ENCODE results near the gene ZNF142. TPM values are rescaled to one million over a fixed set of nuclear protein-coding genes. Genes with fewer than 3 reads are reported as not detected.

Gene ZNF142
- total and polyA plus RNA-seq, 5 donors from 2014 or later, result 5.6 to 48.8 (median 7.0) TPM

- peak overlapping the region in 1 of 3 donors; percentile 63 for H3K27ac Mint-ChIP-seq
- no peak overlapping the region for H3K4me3 Mint-ChIP-seq
- H3K36me3 Mint-ChIP-seq, result peaks cover 34% of the 10 kb centered on the region
- no peaks in the 10 kb centered on the region for H3K9me3 Mint-ChIP-seq
- Histone ChIP-seq H3K27ac (ENCODE audit: insufficient read depth, low read length, poor library complexity, severe bottlenecking) (no peak overlapping the region), H3K27me3 (ENCODE audit: control insufficient read depth, insufficient read depth, low read length) (no peaks in the 10 kb centered on the region), H3K4me3 (ENCODE audit: low read depth, low read length) (no peak overlapping the region), H3K9me3 (ENCODE audit: control insufficient read depth in 2 of 2, low read length in 2 of 2) (no peaks in the 10 kb centered on the region), H3K4me1 (ENCODE audit: control insufficient read depth, insufficient read depth, low read length, poor library complexity, severe bottlenecking) (no peaks in the 10 kb centered on the region), H3K36me3 (ENCODE audit: control insufficient read depth, insufficient read depth, low read length) (peaks cover 83% of the 10 kb centered on the region)
- H3K27me3 Mint-ChIP-seq, result no peaks in the 10 kb centered on the region
- ATAC-seq (ENCODE audit: low read depth in 2 of 2) (no peak), DNase-seq (no peak)
- peaks cover 7 to 16% (median 12%) of the 10 kb centered on the region in 4 donors for H3K4me1 Mint-ChIP-seq
Measured at GRCh38 chr2:218645126-218645525, 14.3 kb downstream of the ZNF142 start.

- Mint-ChIP-seq H3K27me3 (no peaks in the 10 kb centered on the region), H3K27ac (peak overlapping the region in 1 of 3 donors; percentile 63), H3K4me1 (peaks cover 7 to 16% (median 12%) of the 10 kb centered on the region in 4 donors), H3K36me3 (peaks cover 31% of the 10 kb centered on the region), H3K4me3 (no peak overlapping the region), H3K9me3 (no peaks in the 10 kb centered on the region)
- ATAC-seq (ENCODE audit: low read depth in 2 of 2) (no peak), DNase-seq (no peak)
- Histone ChIP-seq H3K36me3 (ENCODE audit: control insufficient read depth, insufficient read depth, low read length) (peaks cover 81% of the 10 kb centered on the region), H3K27me3 (ENCODE audit: control insufficient read depth, insufficient read depth, low read length) (no peaks in the 10 kb centered on the region), H3K4me3 (ENCODE audit: low read depth, low read length) (no peak overlapping the region), H3K27ac (ENCODE audit: insufficient read depth, low read length, poor library complexity, severe bottlenecking) (no peak overlapping the region), H3K9me3 (ENCODE audit: control insufficient read depth in 2 of 2, low read length in 2 of 2) (no peaks in the 10 kb centered on the region), H3K4me1 (ENCODE audit: control insufficient read depth, insufficient read depth, low read length, poor library complexity, severe bottlenecking) (no peaks in the 10 kb centered on the region)
Measured at GRCh38 chr2:218644721-218645120, 14.7 kb downstream of the ZNF142 start.

- no peak for ATAC-seq (ENCODE audit: low read depth in 2 of 2)
- Histone ChIP-seq H3K27ac (ENCODE audit: insufficient read depth, low read length, poor library complexity, severe bottlenecking) (no peak overlapping the region), H3K36me3 (ENCODE audit: control insufficient read depth, insufficient read depth, low read length) (peaks cover 78% of the 10 kb centered on the region), H3K27me3 (ENCODE audit: control insufficient read depth, insufficient read depth, low read length) (no peaks in the 10 kb centered on the region), H3K9me3 (ENCODE audit: control insufficient read depth in 2 of 2, low read length in 2 of 2) (no peaks in the 10 kb centered on the region), H3K4me1 (ENCODE audit: control insufficient read depth, insufficient read depth, low read length, poor library complexity, severe bottlenecking) (no peaks in the 10 kb centered on the region), H3K4me3 (ENCODE audit: low read depth, low read length) (no peak overlapping the region)
- H3K27me3 Mint-ChIP-seq, result no peaks in the 10 kb centered on the region
- no peak for DNase-seq
- no peaks in the 10 kb centered on the region for H3K9me3 Mint-ChIP-seq
- H3K36me3 Mint-ChIP-seq, result peaks cover 35% of the 10 kb centered on the region
- H3K4me3 Mint-ChIP-seq, result no peak overlapping the region
- peak overlapping the region in 1 of 3 donors; percentile 46 for H3K27ac Mint-ChIP-seq
- H3K4me1 Mint-ChIP-seq, result peaks cover 7 to 15% (median 12%) of the 10 kb centered on the region in 4 donors
Measured at GRCh38 chr2:218643751-218644310, 15.6 kb downstream of the ZNF142 start.

- Histone ChIP-seq H3K4me1 (ENCODE audit: control insufficient read depth, insufficient read depth, low read length, poor library complexity, severe bottlenecking) (no peaks in the 10 kb centered on the region), H3K27ac (ENCODE audit: insufficient read depth, low read length, poor library complexity, severe bottlenecking) (no peak overlapping the region), H3K36me3 (ENCODE audit: control insufficient read depth, insufficient read depth, low read length) (peaks cover 78% of the 10 kb centered on the region), H3K4me3 (ENCODE audit: low read depth, low read length) (no peak overlapping the region), H3K9me3 (ENCODE audit: control insufficient read depth in 2 of 2, low read length in 2 of 2) (no peaks in the 10 kb centered on the region), H3K27me3 (ENCODE audit: control insufficient read depth, insufficient read depth, low read length) (no peaks in the 10 kb centered on the region)
- H3K9me3 Mint-ChIP-seq, result no peaks in the 10 kb centered on the region
- ATAC-seq (ENCODE audit: low read depth in 2 of 2), result no peak
- DNase-seq, result no peak
- no peak overlapping the region for H3K4me3 Mint-ChIP-seq
- H3K27ac Mint-ChIP-seq, result no peak overlapping the region
- no peaks in the 10 kb centered on the region for H3K27me3 Mint-ChIP-seq
- H3K36me3 Mint-ChIP-seq, result peaks cover 25% of the 10 kb centered on the region
- peaks cover 0 to 8% (median 3%) of the 10 kb centered on the region in 4 donors for H3K4me1 Mint-ChIP-seq
Measured at GRCh38 chr2:218642786-218643185, 16.6 kb downstream of the ZNF142 start.

- peaks cover 0 to 5% (median 0%) of the 10 kb centered on the region in 4 donors for H3K4me1 Mint-ChIP-seq
- ATAC-seq (ENCODE audit: low read depth in 2 of 2), result no peak
- Histone ChIP-seq H3K36me3 (ENCODE audit: control insufficient read depth, insufficient read depth, low read length) (peaks cover 82% of the 10 kb centered on the region), H3K27me3 (ENCODE audit: control insufficient read depth, insufficient read depth, low read length) (no peaks in the 10 kb centered on the region), H3K4me1 (ENCODE audit: control insufficient read depth, insufficient read depth, low read length, poor library complexity, severe bottlenecking) (no peaks in the 10 kb centered on the region), H3K9me3 (ENCODE audit: control insufficient read depth in 2 of 2, low read length in 2 of 2) (no peaks in the 10 kb centered on the region), H3K4me3 (ENCODE audit: low read depth, low read length) (no peak overlapping the region), H3K27ac (ENCODE audit: insufficient read depth, low read length, poor library complexity, severe bottlenecking) (no peak overlapping the region)
- H3K4me3 Mint-ChIP-seq, result no peak overlapping the region
- H3K36me3 Mint-ChIP-seq, result peaks cover 24% of the 10 kb centered on the region
- no peaks in the 10 kb centered on the region for H3K9me3 Mint-ChIP-seq
- no peak for DNase-seq
- no peaks in the 10 kb centered on the region for H3K27me3 Mint-ChIP-seq
- H3K27ac Mint-ChIP-seq, result no peak overlapping the region
Measured at GRCh38 chr2:218642121-218642656, 17.2 kb downstream of the ZNF142 start.

GRCh38 chr2:218638372-218638771, 21.1 kb downstream of the ZNF142 start:
- H3K9me3 ChIP-seq (ENCODE audit: control insufficient read depth in 2 of 2, low read length in 2 of 2), result no peaks in the 10 kb centered on the region
- Mint-ChIP-seq H3K9me3 (no peaks in the 10 kb centered on the region), H3K4me3 (no peak overlapping the region), H3K4me1 (peaks cover 0 to 5% (median 0%) of the 10 kb centered on the region in 4 donors), H3K36me3 (peaks cover 36% of the 10 kb centered on the region), H3K27ac (peak overlapping the region in 1 of 3 donors; percentile 6), H3K27me3 (no peaks in the 10 kb centered on the region)
- H3K27me3 ChIP-seq (ENCODE audit: control insufficient read depth, insufficient read depth, low read length), result no peaks in the 10 kb centered on the region
- H3K4me3 ChIP-seq (ENCODE audit: low read depth, low read length), result no peak overlapping the region
- H3K4me1 ChIP-seq (ENCODE audit: control insufficient read depth, insufficient read depth, low read length, poor library complexity, severe bottlenecking), result no peaks in the 10 kb centered on the region
- DNase-seq, result no peak
- ATAC-seq (ENCODE audit: low read depth in 2 of 2), result no peak
- peaks cover 81% of the 10 kb centered on the region for H3K36me3 ChIP-seq (ENCODE audit: control insufficient read depth, insufficient read depth, low read length)
- no peak overlapping the region for H3K27ac ChIP-seq (ENCODE audit: insufficient read depth, low read length, poor library complexity, severe bottlenecking)

GRCh38 chr2:218635719-218636118, 23.7 kb downstream of the ZNF142 start:
- no peak overlapping the region for H3K27ac ChIP-seq (ENCODE audit: insufficient read depth, low read length, poor library complexity, severe bottlenecking)
- H3K4me1 Mint-ChIP-seq, result peaks cover 0 to 5% (median 2%) of the 10 kb centered on the region in 4 donors
- H3K27me3 Mint-ChIP-seq, result no peaks in the 10 kb centered on the region
- H3K36me3 Mint-ChIP-seq, result peaks cover 42% of the 10 kb centered on the region
- H3K4me3 ChIP-seq (ENCODE audit: low read depth, low read length), result no peak overlapping the region
- H3K4me1 ChIP-seq (ENCODE audit: control insufficient read depth, insufficient read depth, low read length, poor library complexity, severe bottlenecking), result no peaks in the 10 kb centered on the region
- no peaks in the 10 kb centered on the region for H3K9me3 Mint-ChIP-seq
- ATAC-seq (ENCODE audit: low read depth in 2 of 2) (no peak), DNase-seq (no peak)
- no peak overlapping the region for H3K27ac Mint-ChIP-seq
- no peaks in the 10 kb centered on the region for H3K9me3 ChIP-seq (ENCODE audit: control insufficient read depth in 2 of 2, low read length in 2 of 2)
- H3K36me3 ChIP-seq (ENCODE audit: control insufficient read depth, insufficient read depth, low read length), result peaks cover 65% of the 10 kb centered on the region
- no peaks in the 10 kb centered on the region for H3K27me3 ChIP-seq (ENCODE audit: control insufficient read depth, insufficient read depth, low read length)
- no peak overlapping the region for H3K4me3 Mint-ChIP-seq

- H3K4me3 ChIP-seq (ENCODE audit: low read depth, low read length), result no peak overlapping the region
- no peak for DNase-seq
- Mint-ChIP-seq H3K4me1 (peaks cover 0 to 4% (median 0%) of the 10 kb centered on the region in 4 donors), H3K4me3 (no peak overlapping the region), H3K36me3 (peaks cover 26% of the 10 kb centered on the region), H3K27me3 (no peaks in the 10 kb centered on the region), H3K9me3 (no peaks in the 10 kb centered on the region), H3K27ac (no peak overlapping the region)
- H3K27me3 ChIP-seq (ENCODE audit: control insufficient read depth, insufficient read depth, low read length), result no peaks in the 10 kb centered on the region
- H3K36me3 ChIP-seq (ENCODE audit: control insufficient read depth, insufficient read depth, low read length), result peaks cover 32% of the 10 kb centered on the region
- no peak overlapping the region for H3K27ac ChIP-seq (ENCODE audit: insufficient read depth, low read length, poor library complexity, severe bottlenecking)
- H3K4me1 ChIP-seq (ENCODE audit: control insufficient read depth, insufficient read depth, low read length, poor library complexity, severe bottlenecking), result no peaks in the 10 kb centered on the region
- H3K9me3 ChIP-seq (ENCODE audit: control insufficient read depth in 2 of 2, low read length in 2 of 2), result no peaks in the 10 kb centered on the region
- ATAC-seq (ENCODE audit: low read depth in 2 of 2), result no peak
Measured at GRCh38 chr2:218631837-218632236, 27.6 kb downstream of the ZNF142 start.
